Ovary (tissue), 3 donors: Measurements from ENCODE around the gene MYF6.

Experiments used
- CTCF ChIP-seq, 3 donors: fragments of 450-650 bp in 2 of 3; fragments of 200-600 bp in 1 of 3; IDR thresholded peaks; one replicate each; pipeline versions ENCODE4 v1.5.1 to v1.8.0; 2016 to 2022; ENCODE audit warnings: antibody characterized with exemption in 3 of 3, mild to moderate bottlenecking in 1 of 3
- EP300 ChIP-seq: sonication (generic); formaldehyde crosslinking; IDR thresholded peaks from one replicate; pipeline ENCODE4 v1.6.1; 2017; ENCODE audit warnings: antibody characterized with exemption
- donor health status: DM: no; HTN: no; CAD: no.

GRCh38 chr12:80707126-80707829, at the start of gene MYF6:
- TF ChIP-seq CTCF (IDR thresholded peaks at IDR 0.05) (no peak), EP300 (no peak)
